Natural killer cell (primary cell): ENCODE data around the gene ATP6V0E2. TPM values are rescaled to one million over a fixed set of nuclear protein-coding genes. Genes with fewer than 3 reads are reported as not detected.

Source experiments
- ATAC-seq, 3 donors: fragments of 150-1000 bp in 2 of 3; fragments of 200-7000 bp in 1 of 3; cut with Tn5 transposase; 1 replicate in 1 of 3; 2 replicates in 2 of 3; pipeline ENCODE4 v1.10.0; 2021; ENCODE audit warnings: mild to moderate bottlenecking in 2 of 3, moderate library complexity in 2 of 3
- DNase-seq, 2 donors: peaks; one replicate each; pipeline versions ENCODE4 v3.0.0 to v3.0.0-alpha.2; 2013 to 2021; ENCODE audit warnings: mixed read lengths in 1 of 2
- H3K27ac ChIP-seq: one replicate; pipeline ENCODE4 v1.5.1; 2013; ENCODE audit warnings: mild to moderate bottlenecking, low read length
- H3K27me3 ChIP-seq: one replicate; pipeline ENCODE4 v1.6.1; 2013; ENCODE audit warnings: low read length; ENCODE audit not compliant: control insufficient read depth, insufficient read depth
- H3K36me3 ChIP-seq: one replicate; pipeline ENCODE4 v1.6.1; 2013; ENCODE audit warnings: low read length; ENCODE audit not compliant: control insufficient read depth, insufficient read depth
- H3K4me1 ChIP-seq: one replicate; pipeline ENCODE4 v1.6.1; 2013; ENCODE audit warnings: low read length; ENCODE audit not compliant: control insufficient read depth, insufficient read depth
- H3K4me3 ChIP-seq: one replicate; pipeline ENCODE4 v1.5.1; 2013; ENCODE audit warnings: low read length
- H3K9me3 ChIP-seq: one replicate; pipeline ENCODE4 v1.6.1; 2013; ENCODE audit warnings: low read length; ENCODE audit not compliant: control insufficient read depth, insufficient read depth
- H3K27ac Mint-ChIP-seq, 2 donors: one replicate each; pipeline ENCODE4 v1.8.0; 2022; ENCODE audit warnings: mild to moderate bottlenecking in 2 of 2, mixed read lengths in 2 of 2, moderate library complexity in 1 of 2
- H3K27me3 Mint-ChIP-seq, 2 donors: one replicate each; pipeline ENCODE4 v1.8.0; 2022; ENCODE audit warnings: low read depth in 2 of 2, mixed read lengths in 2 of 2
- H3K36me3 Mint-ChIP-seq: one replicate; pipeline ENCODE4 v1.8.0; 2022; ENCODE audit warnings: mixed read lengths
- H3K4me1 Mint-ChIP-seq, 2 donors: one replicate each; pipeline ENCODE4 v1.8.0; 2022; ENCODE audit warnings: mixed read lengths in 2 of 2
- H3K4me3 Mint-ChIP-seq: one replicate; pipeline ENCODE4 v1.8.0; 2022; ENCODE audit warnings: mild to moderate bottlenecking, moderate library complexity, mixed read lengths
- H3K9me3 Mint-ChIP-seq, 2 donors: one replicate each; pipeline ENCODE4 v1.8.0; 2022; ENCODE audit warnings: mixed read lengths in 2 of 2
- WGBS: methylation state at CpG from one replicate; pipeline ENCODE4 v1.1.7; 2013; ENCODE audit warnings: missing lambda C conversion rate; ENCODE audit not compliant: insufficient coverage; 5-methylcytosine and 5-hydroxymethylcytosine counted together
- intact Hi-C: fragments of 100-400 bp; cut with micrococcal nuclease; formaldehyde crosslinking; loops from one replicate; pipeline ENCODE4 v1.14.2; 2022
- total RNA-seq, 4 donors: library from RNA; stranded (reverse); fragments of 120-200 nt in 1 of 4; gene quantifications; one replicate each; pipeline versions ENCODE4 v1.2.3 to v1.2.4, GENCODE V29; 2013 to 2022
- TF ChIP-seq, protein P1 (sequence below): fragments of 200-600 bp; IDR thresholded peaks from one replicate; pipeline ENCODE4 v1.8.0; 2022; ENCODE audit warnings: antibody characterized with exemption

Gene ATP6V0E2
- total RNA-seq, 3 donors from 2014 or later (not counting 1 experiment from before 2014, with no cell fraction given), result 23.2 to 39.4 (median 34.9) TPM

DNA sequence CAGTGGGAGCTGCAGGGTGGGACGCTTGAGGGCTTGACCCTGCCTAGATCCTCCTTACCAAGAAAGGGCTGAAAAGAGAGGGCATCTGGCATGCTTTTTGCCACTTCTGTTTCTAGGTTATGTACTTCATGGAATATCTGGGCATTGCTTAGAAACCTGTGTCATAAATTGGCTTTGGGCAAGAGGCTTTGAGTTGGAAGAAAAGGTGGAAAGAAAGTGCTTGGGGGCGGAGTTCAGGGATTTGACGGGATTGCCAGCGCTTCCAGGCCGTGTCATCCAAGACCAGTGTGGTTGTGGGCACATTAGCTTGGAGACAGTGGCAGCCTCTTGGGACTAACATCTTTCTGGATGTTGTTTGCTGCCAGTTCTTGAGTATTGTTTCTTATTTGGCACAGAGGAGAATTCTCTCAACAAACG lies 34.8 kb upstream of the ATP6V0E2 start:
- H3K36me3 Mint-ChIP-seq, result no peaks in the 10 kb centered on the region
- no peaks in the 10 kb centered on the region for H3K9me3 ChIP-seq
- H3K9me3 Mint-ChIP-seq, result no peaks in the 10 kb centered on the region
- H3K27ac ChIP-seq, result peak overlapping the region; percentile 54
- TF ChIP-seq, protein P1, sequence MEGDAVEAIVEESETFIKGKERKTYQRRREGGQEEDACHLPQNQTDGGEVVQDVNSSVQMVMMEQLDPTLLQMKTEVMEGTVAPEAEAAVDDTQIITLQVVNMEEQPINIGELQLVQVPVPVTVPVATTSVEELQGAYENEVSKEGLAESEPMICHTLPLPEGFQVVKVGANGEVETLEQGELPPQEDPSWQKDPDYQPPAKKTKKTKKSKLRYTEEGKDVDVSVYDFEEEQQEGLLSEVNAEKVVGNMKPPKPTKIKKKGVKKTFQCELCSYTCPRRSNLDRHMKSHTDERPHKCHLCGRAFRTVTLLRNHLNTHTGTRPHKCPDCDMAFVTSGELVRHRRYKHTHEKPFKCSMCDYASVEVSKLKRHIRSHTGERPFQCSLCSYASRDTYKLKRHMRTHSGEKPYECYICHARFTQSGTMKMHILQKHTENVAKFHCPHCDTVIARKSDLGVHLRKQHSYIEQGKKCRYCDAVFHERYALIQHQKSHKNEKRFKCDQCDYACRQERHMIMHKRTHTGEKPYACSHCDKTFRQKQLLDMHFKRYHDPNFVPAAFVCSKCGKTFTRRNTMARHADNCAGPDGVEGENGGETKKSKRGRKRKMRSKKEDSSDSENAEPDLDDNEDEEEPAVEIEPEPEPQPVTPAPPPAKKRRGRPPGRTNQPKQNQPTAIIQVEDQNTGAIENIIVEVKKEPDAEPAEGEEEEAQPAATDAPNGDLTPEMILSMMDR, result no peak
- peak overlapping the region in 1 of 2 donors; percentile 30 for H3K27ac Mint-ChIP-seq
- intact Hi-C loops, result loop anchor here (5.0 kb wide), 1 partner anchor 33 kb away; the partner anchor contains the start of gene ATP6V0E2
- no peak for DNase-seq
- H3K27me3 ChIP-seq, result no peaks in the 10 kb centered on the region
- peak overlapping the region; percentile 55 for H3K4me3 Mint-ChIP-seq
- peaks cover 20 to 22% of the 10 kb centered on the region in 2 donors for H3K4me1 Mint-ChIP-seq
- no peaks in the 10 kb centered on the region for H3K36me3 ChIP-seq
- peaks cover 0 to 11% of the 10 kb centered on the region in 2 donors for H3K27me3 Mint-ChIP-seq
- ATAC-seq, result no peak
- WGBS, result 35% methylated on average over 5 of the region's 6 CpGs
- H3K4me3 ChIP-seq, result peak overlapping the region; percentile 72
- peaks cover 18% of the 10 kb centered on the region for H3K4me1 ChIP-seq

DNA sequence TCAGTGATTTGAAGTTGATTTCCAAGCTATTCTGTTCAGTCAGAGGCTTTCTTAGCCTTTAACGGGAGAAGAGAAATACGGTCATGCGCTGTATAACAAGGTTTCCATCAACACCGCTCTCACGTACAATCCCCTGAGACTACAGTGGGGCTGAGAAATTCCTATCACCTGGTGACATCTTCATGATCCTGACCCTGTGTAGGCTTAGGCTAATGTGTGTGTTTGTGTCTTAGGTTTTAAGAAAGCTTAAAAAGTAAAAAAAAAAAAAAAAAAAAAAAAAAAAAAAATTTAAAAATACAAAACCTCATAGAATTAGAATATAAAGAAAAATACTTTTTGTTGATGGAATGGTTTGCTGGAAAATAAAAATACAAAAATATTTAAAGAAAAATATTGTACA lies 33.8 kb upstream of the ATP6V0E2 start:
- H3K4me3 ChIP-seq, result no peak overlapping the region
- DNase-seq (no peak), ATAC-seq (no peak)
- intact Hi-C loops, result loop anchor here (5.0 kb wide), 1 partner anchor 32 kb away; the partner anchor contains the start of gene ATP6V0E2
- Mint-ChIP-seq H3K36me3 (no peaks in the 10 kb centered on the region), H3K4me1 (peaks cover 20 to 22% of the 10 kb centered on the region in 2 donors), H3K9me3 (no peaks in the 10 kb centered on the region), H3K27ac (no peak overlapping the region), H3K4me3 (peak overlapping the region; percentile 38), H3K27me3 (peaks cover 0 to 3% of the 10 kb centered on the region in 2 donors)
- peaks cover 18% of the 10 kb centered on the region for H3K4me1 ChIP-seq
- no peaks in the 10 kb centered on the region for H3K9me3 ChIP-seq
- no peaks in the 10 kb centered on the region for H3K36me3 ChIP-seq
- no peak overlapping the region for H3K27ac ChIP-seq
- TF ChIP-seq, protein P1, result no peak
- WGBS, result 97% methylated on average over 5 of the region's 5 CpGs
- no peaks in the 10 kb centered on the region for H3K27me3 ChIP-seq

- Histone ChIP-seq H3K4me3 (no peak overlapping the region), H3K9me3 (no peaks in the 10 kb centered on the region), H3K27me3 (no peaks in the 10 kb centered on the region), H3K4me1 (peaks cover 11% of the 10 kb centered on the region), H3K27ac (no peak overlapping the region), H3K36me3 (peaks cover 6% of the 10 kb centered on the region)
- no peak for ATAC-seq
- H3K9me3 Mint-ChIP-seq, result no peaks in the 10 kb centered on the region
- peaks cover 16 to 17% of the 10 kb centered on the region in 2 donors for H3K4me1 Mint-ChIP-seq
- 93% methylated on average over 9 of the region's 9 CpGs for WGBS
- TF ChIP-seq, protein P1, result no peak
- H3K27me3 Mint-ChIP-seq, result no peaks in the 10 kb centered on the region
- no peaks in the 10 kb centered on the region for H3K36me3 Mint-ChIP-seq
- intact Hi-C loops, result no loop called here
- H3K27ac Mint-ChIP-seq, result no peak overlapping the region
- H3K4me3 Mint-ChIP-seq, result no peak overlapping the region
- no peak for DNase-seq
Observed at GRCh38 chr7:149843566-149843965, 30.2 kb upstream of the ATP6V0E2 start.

DNA sequence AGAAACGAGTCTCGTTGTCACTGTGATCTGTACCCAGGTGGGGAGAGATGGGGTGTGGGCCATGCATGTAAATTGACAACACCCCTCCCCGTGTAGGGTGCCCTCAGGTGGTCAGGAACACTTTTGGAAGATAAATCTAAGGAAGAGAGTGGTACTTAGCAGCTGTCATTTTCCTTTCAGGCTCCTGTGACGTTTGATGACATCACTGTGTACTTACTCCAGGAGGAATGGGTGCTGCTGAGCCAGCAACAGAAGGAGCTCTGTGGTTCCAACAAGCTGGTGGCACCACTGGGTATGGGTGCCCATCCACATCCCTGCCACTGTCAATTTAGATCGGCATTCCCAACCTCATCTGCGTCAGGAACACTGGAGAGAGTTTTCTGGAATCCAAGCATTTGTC lies 29.3 kb upstream of the ATP6V0E2 start:
- intact Hi-C loops, result no loop called here
- peaks cover 8 to 9% of the 10 kb centered on the region in 2 donors for H3K4me1 Mint-ChIP-seq
- H3K27ac Mint-ChIP-seq, result no peak overlapping the region

More for the DNA sequence above, 29.3 kb upstream of the ATP6V0E2 start:
- H3K27ac ChIP-seq, result no peak overlapping the region
- H3K9me3 Mint-ChIP-seq, result no peaks in the 10 kb centered on the region
- H3K27me3 Mint-ChIP-seq, result no peaks in the 10 kb centered on the region
- no peak overlapping the region for H3K4me3 Mint-ChIP-seq
- H3K4me1 ChIP-seq, result peaks cover 2% of the 10 kb centered on the region
- H3K27me3 ChIP-seq, result no peaks in the 10 kb centered on the region
- ATAC-seq (no peak), DNase-seq (no peak)
- TF ChIP-seq, protein P1, result no peak
- H3K9me3 ChIP-seq, result no peaks in the 10 kb centered on the region
- 78% methylated on average over 6 of the region's 6 CpGs for WGBS
- no peaks in the 10 kb centered on the region for H3K36me3 Mint-ChIP-seq
- H3K36me3 ChIP-seq, result peaks cover 6% of the 10 kb centered on the region
- no peak overlapping the region for H3K4me3 ChIP-seq
